ENCODE data around the gene MYO19. TPM values are rescaled to one million over a fixed set of nuclear protein-coding genes. Genes with fewer than 3 reads are reported as not detected.

MYO19 gene
- total RNA-seq, 2 donors from 2014 or later, result 8.2 to 12.8 TPM

- DNase-seq (ENCODE audit: low spot score), result no peak
- no peaks in the 10 kb centered on the region for H3K9me3 ChIP-seq
- TF ChIP-seq, protein P1, sequence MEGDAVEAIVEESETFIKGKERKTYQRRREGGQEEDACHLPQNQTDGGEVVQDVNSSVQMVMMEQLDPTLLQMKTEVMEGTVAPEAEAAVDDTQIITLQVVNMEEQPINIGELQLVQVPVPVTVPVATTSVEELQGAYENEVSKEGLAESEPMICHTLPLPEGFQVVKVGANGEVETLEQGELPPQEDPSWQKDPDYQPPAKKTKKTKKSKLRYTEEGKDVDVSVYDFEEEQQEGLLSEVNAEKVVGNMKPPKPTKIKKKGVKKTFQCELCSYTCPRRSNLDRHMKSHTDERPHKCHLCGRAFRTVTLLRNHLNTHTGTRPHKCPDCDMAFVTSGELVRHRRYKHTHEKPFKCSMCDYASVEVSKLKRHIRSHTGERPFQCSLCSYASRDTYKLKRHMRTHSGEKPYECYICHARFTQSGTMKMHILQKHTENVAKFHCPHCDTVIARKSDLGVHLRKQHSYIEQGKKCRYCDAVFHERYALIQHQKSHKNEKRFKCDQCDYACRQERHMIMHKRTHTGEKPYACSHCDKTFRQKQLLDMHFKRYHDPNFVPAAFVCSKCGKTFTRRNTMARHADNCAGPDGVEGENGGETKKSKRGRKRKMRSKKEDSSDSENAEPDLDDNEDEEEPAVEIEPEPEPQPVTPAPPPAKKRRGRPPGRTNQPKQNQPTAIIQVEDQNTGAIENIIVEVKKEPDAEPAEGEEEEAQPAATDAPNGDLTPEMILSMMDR (IDR thresholded peaks at IDR 0.05), result no peak
- no peak overlapping the region for H3K4me3 ChIP-seq
- H3K4me1 ChIP-seq, result no peaks in the 10 kb centered on the region
- H3K27ac ChIP-seq, result no peak overlapping the region
- no peaks in the 10 kb centered on the region for H3K36me3 ChIP-seq
- peaks cover 0 to 7% of the 10 kb centered on the region in 2 donors for H3K27me3 ChIP-seq
These were observed 65.6 kb downstream of the MYO19 start for GRCh38 chr17:36468903-36469635.

- Histone ChIP-seq H3K4me1 (no peaks in the 10 kb centered on the region), H3K36me3 (no peaks in the 10 kb centered on the region), H3K9me3 (no peaks in the 10 kb centered on the region), H3K27ac (no peak overlapping the region), H3K27me3 (peaks cover 0 to 7% of the 10 kb centered on the region in 2 donors), H3K4me3 (no peak overlapping the region)
- TF ChIP-seq, protein P1 (IDR thresholded peaks at IDR 0.05), result no peak
- DNase-seq (ENCODE audit: low spot score), result no peak
These were observed 69.9 kb downstream of the MYO19 start for GRCh38 chr17:36464765-36465088.

GRCh38 chr17:36463916-36464764 is 70.5 kb downstream of the MYO19 start:
- Histone ChIP-seq H3K4me3 (no peak overlapping the region), H3K27me3 (peaks cover 0 to 7% of the 10 kb centered on the region in 2 donors), H3K9me3 (no peaks in the 10 kb centered on the region), H3K4me1 (no peaks in the 10 kb centered on the region), H3K36me3 (no peaks in the 10 kb centered on the region), H3K27ac (no peak overlapping the region)
- TF ChIP-seq, protein P1 (IDR thresholded peaks at IDR 0.05), result no peak
- no peak for DNase-seq (ENCODE audit: low spot score)

DNA sequence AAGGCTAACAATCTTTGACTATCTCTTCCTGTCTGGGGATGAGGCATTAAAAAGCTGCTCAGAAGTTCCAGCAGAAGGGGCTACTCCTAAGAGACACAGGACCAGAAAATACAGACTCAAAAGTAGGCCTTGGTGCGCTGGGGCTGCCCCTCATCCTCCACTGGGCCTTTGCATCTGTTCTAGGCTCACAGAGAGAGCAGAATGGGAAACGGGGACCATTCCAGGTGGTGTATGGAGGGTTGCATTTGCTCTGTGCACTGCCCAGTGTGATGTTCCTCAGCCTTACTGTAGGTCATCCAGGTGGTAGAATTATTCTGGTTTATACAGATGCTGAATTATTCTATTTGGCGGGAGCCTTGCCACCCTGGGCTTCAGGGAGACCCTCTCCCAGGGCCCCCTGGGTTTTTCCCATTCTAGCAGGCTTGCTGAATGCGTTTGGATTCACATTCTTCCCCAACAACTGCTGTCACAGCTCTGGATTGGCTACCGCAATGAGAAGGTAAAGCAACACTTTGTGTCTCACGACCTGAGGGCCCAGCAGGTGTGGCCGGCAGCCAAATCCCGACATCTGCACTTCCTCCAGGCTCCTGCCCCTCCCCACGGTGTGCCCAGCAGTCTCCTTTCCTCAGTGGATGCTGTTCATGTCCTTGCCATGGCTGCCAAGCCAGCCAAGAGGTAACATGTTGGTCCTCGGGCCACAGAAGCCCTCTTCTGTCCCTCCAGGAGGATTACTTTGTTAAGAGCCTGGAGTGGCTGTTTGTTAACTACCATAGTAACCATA is 73.1 kb downstream of the MYO19 start:
- Histone ChIP-seq H3K4me1 (no peaks in the 10 kb centered on the region), H3K27me3 (peaks cover 0 to 7% of the 10 kb centered on the region in 2 donors), H3K4me3 (no peak overlapping the region), H3K36me3 (no peaks in the 10 kb centered on the region), H3K27ac (no peak overlapping the region), H3K9me3 (no peaks in the 10 kb centered on the region)
- DNase-seq (ENCODE audit: low spot score), result no peak
- TF ChIP-seq, protein P1 (IDR thresholded peaks at IDR 0.05), result no peak

DNA sequence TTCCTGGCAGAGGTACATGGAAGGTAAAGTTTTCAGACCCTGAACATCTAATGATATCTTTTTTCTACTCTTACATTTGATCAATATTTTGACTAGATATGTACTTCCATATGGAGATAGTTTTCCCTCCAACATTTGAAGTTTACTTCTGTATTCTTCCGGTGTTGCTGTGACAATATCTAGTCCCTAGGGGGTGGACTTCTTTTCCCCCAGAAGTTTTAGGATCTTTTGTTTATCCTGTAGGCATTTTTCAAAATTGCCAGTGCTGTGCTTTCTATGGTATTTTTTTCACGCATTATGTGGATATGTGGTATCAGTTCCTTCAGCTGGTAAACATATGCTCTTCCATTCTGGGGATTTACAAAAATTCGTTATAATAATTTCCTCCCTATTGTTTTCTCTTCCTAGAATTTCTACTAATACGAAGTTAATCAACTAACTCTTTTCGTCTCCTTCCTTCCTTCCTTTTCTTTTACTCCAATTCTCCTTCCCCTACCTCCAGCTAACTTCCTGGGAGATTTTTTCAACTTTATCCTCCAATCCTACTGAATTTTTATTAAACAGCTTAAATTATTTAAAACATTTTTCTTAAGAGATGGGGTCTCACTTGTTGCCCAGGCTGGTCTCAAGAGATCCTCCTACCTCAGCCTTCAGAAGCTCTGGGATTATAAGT is 74.3 kb downstream of the MYO19 start:
- Histone ChIP-seq H3K4me3 (no peak overlapping the region), H3K4me1 (no peaks in the 10 kb centered on the region), H3K27me3 (peaks cover 0 to 7% of the 10 kb centered on the region in 2 donors), H3K9me3 (no peaks in the 10 kb centered on the region), H3K27ac (no peak overlapping the region), H3K36me3 (no peaks in the 10 kb centered on the region)
- TF ChIP-seq, protein P1 (IDR thresholded peaks at IDR 0.05), result no peak
- DNase-seq (ENCODE audit: low spot score), result no peak

All from right atrium auricular region (tissue), 2 donors.